ENCODE results near the gene SLC16A14.
A peak's percentile ranks its signal among the peaks of the same experiment; 100 is the strongest.

The SLC16A14 gene

GRCh38 chr2:230023313-230023712, 45.4 kb downstream of the SLC16A14 start:
- no peak for DNase-seq

DNA sequence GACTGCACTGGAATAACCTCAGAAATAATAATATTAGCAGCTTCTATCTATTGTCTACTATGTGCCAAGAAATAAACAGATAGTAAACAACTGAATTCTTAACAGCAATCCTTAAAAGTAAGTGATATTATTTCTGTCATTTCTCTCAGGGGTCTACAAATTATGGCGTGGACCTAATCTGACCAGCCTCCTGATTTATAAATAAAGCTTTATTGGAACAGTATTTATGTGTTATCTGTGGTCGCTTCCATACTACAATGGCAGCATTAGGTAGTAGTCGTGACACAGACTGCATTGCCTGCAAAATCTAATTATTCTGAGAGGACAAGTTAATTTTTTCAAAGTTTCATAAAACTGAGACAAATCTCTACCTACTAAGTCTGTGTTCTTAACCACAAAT, 49.0 kb downstream of the SLC16A14 start:
- no peak for DNase-seq

DNA sequence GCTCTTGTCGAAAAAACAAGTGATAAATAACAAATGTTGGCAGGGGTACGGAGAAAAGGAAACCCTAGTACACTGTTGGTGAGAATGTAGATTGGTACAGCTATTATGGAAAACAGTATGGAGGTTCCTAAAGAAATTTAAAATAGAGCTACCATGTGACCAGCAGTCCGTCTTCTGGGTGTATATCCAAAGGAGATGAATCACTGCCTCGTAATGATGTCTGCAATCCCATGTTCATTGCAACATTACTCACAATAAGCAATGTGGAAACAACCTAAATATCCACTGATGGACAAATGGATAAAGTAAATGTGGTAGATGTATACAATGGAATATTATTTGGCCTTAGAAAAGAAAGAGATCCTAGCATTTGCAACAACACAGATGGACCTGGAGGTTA, 50.6 kb downstream of the SLC16A14 start:
- DNase-seq = no peak

GRCh38 chr2:230016844-230017243, 51.9 kb downstream of the SLC16A14 start:
- DNase-seq = no peak

GRCh38 chr2:230012267-230012884, 56.3 kb downstream of the SLC16A14 start:
- no peak for DNase-seq

- no peak for DNase-seq
Observed at GRCh38 chr2:230011617-230012016, 57.1 kb downstream of the SLC16A14 start.

DNA sequence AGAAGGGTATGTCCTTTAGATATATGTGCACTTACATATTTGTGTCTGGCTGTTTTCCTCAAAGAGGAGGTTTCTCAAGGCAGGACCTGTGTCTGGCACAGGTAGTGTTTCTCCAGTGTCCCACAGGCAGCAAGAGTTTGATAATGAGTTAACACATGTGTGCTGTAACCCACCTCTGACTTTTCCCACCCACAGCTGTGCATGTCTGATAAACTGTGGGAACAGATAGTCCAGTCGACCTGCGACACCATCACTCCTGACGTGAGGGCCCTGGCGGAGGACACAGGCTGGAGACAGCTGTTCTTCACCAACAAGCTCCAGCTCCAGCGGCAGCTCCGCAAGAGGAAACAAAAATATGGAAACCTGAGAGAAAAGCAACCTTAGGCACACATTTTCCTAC, 58.2 kb downstream of the SLC16A14 start:
- DNase-seq = no peak

GRCh38 chr2:230008708-230009066, 60.0 kb downstream of the SLC16A14 start:
- DNase-seq = no peak

- DNase-seq = peak; percentile 84
Observed at GRCh38 chr2:230007931-230008707, 60.6 kb downstream of the SLC16A14 start.

- no peak for DNase-seq
Observed at GRCh38 chr2:230000118-230000841, 68.4 kb downstream of the SLC16A14 start.

GRCh38 chr2:229997565-229997964, 71.2 kb downstream of the SLC16A14 start:
- DNase-seq = no peak

DNA sequence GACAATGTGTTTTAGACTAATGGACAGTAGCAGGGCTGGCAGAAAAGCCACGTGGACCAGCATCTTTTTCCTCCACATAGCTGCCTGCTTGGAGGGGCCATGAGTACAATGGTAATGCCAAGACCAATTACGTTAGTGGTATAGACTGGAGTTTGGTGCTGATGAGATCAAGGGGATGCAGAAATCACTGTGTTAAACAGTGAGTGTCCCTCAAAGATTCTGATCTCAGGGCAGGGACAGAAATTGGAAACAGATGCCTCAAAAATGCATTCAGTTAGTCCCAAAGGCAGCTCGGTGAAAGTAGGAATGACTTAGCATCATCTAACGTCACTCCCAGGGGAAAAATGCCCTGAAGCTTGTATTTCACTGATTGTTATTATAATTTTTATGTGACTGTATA, 72.4 kb downstream of the SLC16A14 start:
- no peak for DNase-seq

DNA sequence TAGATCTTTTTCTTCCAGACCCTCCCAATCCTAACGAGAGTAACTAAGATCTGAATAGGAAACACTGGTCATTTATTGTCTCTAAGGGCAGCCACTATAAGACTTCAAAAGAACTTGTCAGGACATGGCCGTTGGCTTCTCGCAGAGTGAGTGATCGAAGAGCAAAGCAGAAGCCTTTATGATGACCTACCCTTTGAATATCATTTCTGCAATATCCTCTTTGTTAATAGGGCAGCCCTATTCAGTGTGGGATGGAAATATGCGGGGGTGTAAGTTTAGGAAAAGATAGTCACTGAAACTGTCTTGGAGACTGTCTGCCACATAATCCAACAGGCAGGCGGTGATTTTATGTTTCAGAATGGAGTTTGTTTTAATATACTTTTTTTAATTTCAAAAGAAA, 75.5 kb downstream of the SLC16A14 start:
- DNase-seq = no peak

Measured in activated naive CD4-positive, alpha-beta T cell treated with Interleukin-2 at 50 U/mL for 16 hours (primary cell).